Right renal pelvis (tissue), 4 donors: ENCODE measurements around the gene EDDM3A. TPM values are rescaled to one million over a fixed set of nuclear protein-coding genes. Genes with fewer than 3 reads are reported as not detected.

Source experiments
- DNase-seq, 4 donors: peaks; one replicate each; pipeline ENCODE4 v3.0.0-alpha.2; 2013; ENCODE audit warnings: low read depth in 4 of 4, low spot score in 3 of 4, missing footprints in 1 of 4
- polyA plus RNA-seq, 4 donors: library from polyadenylated mRNA; unstranded; fragments of 120-200 nt; gene quantifications; one replicate each; pipeline ENCODE4 v1.2.1, GENCODE V29; 2013; ENCODE audit not compliant: insufficient read length in 4 of 4

Gene EDDM3A
- polyA plus RNA-seq, 4 donors, result 0.14 to 0.29 (median 0.22) TPM; not detected in 1

GRCh38 chr14:20782280-20782890 is 36.7 kb downstream of the EDDM3A start:
- no peak for DNase-seq

GRCh38 chr14:20787025-20787424 is 41.3 kb downstream of the EDDM3A start:
- no peak for DNase-seq

GRCh38 chr14:20789230-20789813 is 43.6 kb downstream of the EDDM3A start:
- DNase-seq, result no peak

GRCh38 chr14:20790464-20791116 is 44.9 kb downstream of the EDDM3A start:
- DNase-seq, result no peak

GRCh38 chr14:20791187-20791586 is 45.5 kb downstream of the EDDM3A start:
- DNase-seq, result no peak

GRCh38 chr14:20791597-20791996 is 45.9 kb downstream of the EDDM3A start:
- DNase-seq, result no peak

- no peak for DNase-seq
Measured at GRCh38 chr14:20792556-20792955, 46.9 kb downstream of the EDDM3A start.

GRCh38 chr14:20794644-20795369 is 49.1 kb downstream of the EDDM3A start:
- no peak for DNase-seq

GRCh38 chr14:20797164-20797563 is 51.5 kb downstream of the EDDM3A start:
- no peak for DNase-seq

Other genes starting within 250 kb of the EDDM3A start
- gene RNASE10, start 240.3 kb upstream of the EDDM3A start, polyA plus RNA-seq, result under 1 TPM in 2 of 4 donors, not detected in 2; 0.30 to 0.43 TPM
- gene RNASE9, start 184.8 kb upstream of the EDDM3A start, polyA plus RNA-seq, result not detected
- gene RNASE11, start 157.9 kb upstream of the EDDM3A start, polyA plus RNA-seq, result not detected
- not detected for gene RNASE12, start 154.5 kb upstream of the EDDM3A start, polyA plus RNA-seq
- not detected for gene OR6S1, start 104.2 kb upstream of the EDDM3A start, polyA plus RNA-seq
- 1 to 10 TPM; 1.7 to 6.5 (median 2.6) TPM for gene RNASE4, start 61.3 kb upstream of the EDDM3A start, polyA plus RNA-seq
- 1 to 10 TPM; 2.8 to 4.0 (median 3.8) TPM for gene ANG, start 57.1 kb upstream of the EDDM3A start, polyA plus RNA-seq
- gene EDDM3B, start 22.5 kb downstream of the EDDM3A start, polyA plus RNA-seq, result under 1 TPM in 2 of 4 donors, not detected in 2; 0.05 to 0.25 TPM
- gene RNASE6, start 35.4 kb downstream of the EDDM3A start, polyA plus RNA-seq, result 1 to 10 TPM; 5.9 to 8.1 (median 6.4) TPM
- 100 to 1,000 TPM; 164 to 175 (median 169) TPM for gene RNASE1, start 57.0 kb downstream of the EDDM3A start, polyA plus RNA-seq
- under 1 TPM in 3 of 4 donors, not detected in 1; 0.35 to 0.82 (median 0.64) TPM for gene RNASE3, start 145.5 kb downstream of the EDDM3A start, polyA plus RNA-seq
- gene RNASE2, start 209.6 kb downstream of the EDDM3A start, polyA plus RNA-seq, result 1 to 10 TPM in 2 of 4 donors, under 1 TPM in 2; 0.65 to 1.9 (median 0.97) TPM
- gene METTL17, start 244.1 kb downstream of the EDDM3A start, polyA plus RNA-seq, result 10 to 100 TPM; 78.3 to 81.5 (median 80.5) TPM